Parathyroid adenoma (tissue), 2 donors: ENCODE measurements around the gene AK1.

ENCODE experiments used
- H2AFZ ChIP-seq: fragments of 300-600 bp; sonication (generic); one replicate; pipeline ENCODE4 v1.7.0; 2017; ENCODE audit warnings: antibody characterized with exemption, mild to moderate bottlenecking
- H3K27ac ChIP-seq: fragments of 300-600 bp; sonication (generic); one replicate; pipeline ENCODE4 v1.7.0; 2017
- H3K27me3 ChIP-seq: fragments of 300-600 bp; sonication (generic); one replicate; pipeline ENCODE4 v1.7.0; 2017; ENCODE audit warnings: low read length; ENCODE audit not compliant: control insufficient read depth, insufficient read depth
- H3K36me3 ChIP-seq: fragments of 300-600 bp; sonication (generic); one replicate; pipeline ENCODE4 v1.7.0; 2017; ENCODE audit warnings: low read length; ENCODE audit not compliant: control insufficient read depth, insufficient read depth
- H3K4me1 ChIP-seq: fragments of 300-600 bp; sonication (generic); one replicate; pipeline ENCODE4 v1.7.0; 2017; ENCODE audit warnings: control low read depth
- H3K4me2 ChIP-seq: fragments of 300-600 bp; sonication (generic); one replicate; pipeline ENCODE4 v1.7.0; 2017; ENCODE audit warnings: low read length
- H3K4me3 ChIP-seq: fragments of 300-600 bp; sonication (generic); one replicate; pipeline ENCODE4 v1.7.0; 2017; ENCODE audit warnings: low read depth, low read length
- H3K79me2 ChIP-seq: fragments of 300-600 bp; sonication (generic); one replicate; pipeline ENCODE4 v1.7.0; 2017; ENCODE audit warnings: control low read depth
- H3K9ac ChIP-seq: fragments of 300-600 bp; sonication (generic); one replicate; pipeline ENCODE4 v1.7.0; 2017; ENCODE audit warnings: mild to moderate bottlenecking
- H3K9me3 ChIP-seq: fragments of 300-600 bp; sonication (generic); one replicate; pipeline ENCODE4 v1.7.0; 2017; ENCODE audit warnings: low read length; ENCODE audit not compliant: control insufficient read depth
- TF ChIP-seq, protein P1 (sequence below): fragments of 300-600 bp; sonication (generic); IDR thresholded peaks from one replicate; pipeline ENCODE4 v1.7.0; 2017; ENCODE audit warnings: antibody characterized with exemption, mild to moderate bottlenecking
- donor health status: primary hyperparathyroidism.

Gene AK1

DNA sequence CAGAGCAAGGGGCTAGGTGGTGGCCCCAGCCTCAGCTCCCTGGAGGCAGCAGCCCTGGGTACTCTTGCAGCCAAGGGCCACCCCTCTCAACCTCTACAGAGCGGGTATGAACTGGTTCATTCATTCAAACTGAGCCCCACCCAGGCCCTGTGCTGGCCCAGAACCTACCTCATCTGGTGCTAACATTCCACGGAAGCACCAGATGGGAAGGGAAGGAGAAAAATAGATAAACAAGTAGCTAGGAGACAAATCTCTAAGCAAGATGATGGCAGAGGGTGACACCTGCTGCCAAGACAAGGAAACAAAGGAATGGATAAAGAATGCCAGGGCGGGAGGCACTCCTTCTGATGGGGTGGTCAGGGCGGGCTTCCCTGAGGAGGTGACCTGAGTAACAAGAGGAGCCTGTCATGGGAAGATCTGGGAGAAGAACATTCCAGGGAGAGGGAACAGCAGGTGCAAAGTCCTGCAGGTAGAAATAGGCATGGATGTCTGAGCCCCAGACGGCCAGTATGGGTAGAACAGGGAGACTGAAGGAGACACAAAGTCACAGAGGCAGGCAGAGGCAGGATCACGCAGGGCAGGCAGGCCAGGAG, 33.2 kb upstream of the AK1 start:
- H3K79me2 ChIP-seq: no peaks in the 10 kb centered on the region
- no peaks in the 10 kb centered on the region for H3K4me1 ChIP-seq
- H3K36me3 ChIP-seq: no peaks in the 10 kb centered on the region
- H3K4me2 ChIP-seq: no peak overlapping the region
- TF ChIP-seq, protein P1, sequence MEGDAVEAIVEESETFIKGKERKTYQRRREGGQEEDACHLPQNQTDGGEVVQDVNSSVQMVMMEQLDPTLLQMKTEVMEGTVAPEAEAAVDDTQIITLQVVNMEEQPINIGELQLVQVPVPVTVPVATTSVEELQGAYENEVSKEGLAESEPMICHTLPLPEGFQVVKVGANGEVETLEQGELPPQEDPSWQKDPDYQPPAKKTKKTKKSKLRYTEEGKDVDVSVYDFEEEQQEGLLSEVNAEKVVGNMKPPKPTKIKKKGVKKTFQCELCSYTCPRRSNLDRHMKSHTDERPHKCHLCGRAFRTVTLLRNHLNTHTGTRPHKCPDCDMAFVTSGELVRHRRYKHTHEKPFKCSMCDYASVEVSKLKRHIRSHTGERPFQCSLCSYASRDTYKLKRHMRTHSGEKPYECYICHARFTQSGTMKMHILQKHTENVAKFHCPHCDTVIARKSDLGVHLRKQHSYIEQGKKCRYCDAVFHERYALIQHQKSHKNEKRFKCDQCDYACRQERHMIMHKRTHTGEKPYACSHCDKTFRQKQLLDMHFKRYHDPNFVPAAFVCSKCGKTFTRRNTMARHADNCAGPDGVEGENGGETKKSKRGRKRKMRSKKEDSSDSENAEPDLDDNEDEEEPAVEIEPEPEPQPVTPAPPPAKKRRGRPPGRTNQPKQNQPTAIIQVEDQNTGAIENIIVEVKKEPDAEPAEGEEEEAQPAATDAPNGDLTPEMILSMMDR: peak; percentile 16
- no peak overlapping the region for H2AFZ ChIP-seq
- no peak overlapping the region for H3K9ac ChIP-seq
- H3K27ac ChIP-seq: no peak overlapping the region
- no peaks in the 10 kb centered on the region for H3K9me3 ChIP-seq
- no peaks in the 10 kb centered on the region for H3K27me3 ChIP-seq
- H3K4me3 ChIP-seq: no peak overlapping the region

DNA sequence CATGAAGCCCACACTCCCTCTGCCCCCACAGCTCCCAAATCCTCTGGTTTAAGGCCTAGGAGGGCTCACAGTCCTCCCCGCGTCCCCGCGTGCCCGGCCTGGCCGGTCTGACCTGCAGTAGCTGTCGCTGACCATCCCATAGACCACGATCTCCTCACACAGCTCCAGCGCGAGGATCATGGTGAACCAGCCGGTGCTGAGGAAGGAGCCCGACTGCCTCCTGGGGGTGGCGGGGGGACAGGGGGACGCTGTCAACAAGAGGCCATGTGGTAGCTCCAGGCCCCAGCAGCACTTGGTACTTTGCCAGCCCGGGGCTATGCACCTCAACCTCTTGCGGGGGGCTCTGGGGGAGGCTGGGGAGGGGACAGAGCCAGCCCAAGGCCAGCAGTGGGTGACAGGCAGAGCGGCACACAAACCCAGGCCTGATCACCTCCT, 32.4 kb upstream of the AK1 start:
- Histone ChIP-seq H3K4me2 (no peak overlapping the region), H3K27ac (no peak overlapping the region), H3K4me1 (no peaks in the 10 kb centered on the region), H3K36me3 (no peaks in the 10 kb centered on the region), H3K27me3 (no peaks in the 10 kb centered on the region), H3K9me3 (no peaks in the 10 kb centered on the region), H3K9ac (no peak overlapping the region), H3K4me3 (no peak overlapping the region), H2AFZ (no peak overlapping the region), H3K79me2 (no peaks in the 10 kb centered on the region)
- TF ChIP-seq, protein P1: no peak

DNA sequence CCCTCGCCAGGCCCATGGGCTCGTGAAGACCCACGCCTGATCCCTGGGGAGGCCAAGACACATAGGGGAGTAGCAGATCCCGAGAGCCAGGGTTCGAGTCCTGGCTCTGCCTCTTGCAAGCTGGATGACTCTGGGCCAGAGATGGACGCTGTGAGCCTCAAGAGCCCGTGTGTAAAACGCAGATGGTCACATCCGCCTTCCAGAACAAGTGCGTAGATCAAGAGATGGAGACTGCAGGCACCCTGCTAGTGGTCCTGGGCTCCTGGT, 31.1 kb upstream of the AK1 start:
- TF ChIP-seq, protein P1: no peak
- Histone ChIP-seq H3K4me2 (no peak overlapping the region), H3K27me3 (no peaks in the 10 kb centered on the region), H3K4me1 (no peaks in the 10 kb centered on the region), H3K79me2 (no peaks in the 10 kb centered on the region), H2AFZ (no peak overlapping the region), H3K36me3 (no peaks in the 10 kb centered on the region), H3K27ac (no peak overlapping the region), H3K9ac (no peak overlapping the region), H3K9me3 (no peaks in the 10 kb centered on the region), H3K4me3 (no peak overlapping the region)

DNA sequence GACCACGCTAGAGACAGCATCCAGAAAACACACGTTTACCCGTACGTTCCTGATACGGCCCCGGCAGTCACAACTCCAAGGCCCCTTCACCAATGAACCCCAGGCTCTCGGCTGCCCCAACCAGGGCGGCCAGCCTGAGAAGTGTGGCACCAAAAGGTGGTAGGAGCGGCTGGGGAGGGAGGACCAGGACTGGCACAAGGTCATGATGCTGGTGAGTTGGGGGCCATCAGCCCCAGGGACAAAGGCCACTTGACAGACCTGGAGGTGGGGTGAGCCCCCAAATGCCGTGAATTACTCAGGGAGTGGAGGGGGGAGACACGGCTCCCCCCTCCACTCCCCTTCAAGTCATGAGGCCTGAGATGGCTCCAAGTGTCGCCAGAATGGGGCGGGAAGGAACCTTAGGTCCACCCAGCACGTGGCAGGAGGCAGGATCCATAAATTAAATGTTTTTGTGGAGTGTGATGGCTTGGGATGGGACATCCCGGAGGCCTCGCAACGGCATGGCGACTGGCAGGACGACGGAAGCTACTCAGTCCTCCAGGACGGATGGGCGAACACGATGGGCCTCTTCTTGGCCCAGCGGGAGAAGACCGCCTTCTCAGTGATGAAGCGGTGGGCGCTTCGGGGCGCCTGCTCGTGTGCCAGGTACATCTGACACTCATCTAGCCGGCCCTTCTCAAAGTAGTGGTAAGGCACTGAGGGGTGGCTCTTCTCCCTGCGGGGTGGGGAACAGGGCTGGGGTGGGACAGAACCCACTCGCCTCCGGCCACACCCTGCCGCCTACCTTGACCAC, 30.6 kb upstream of the AK1 start:
- Histone ChIP-seq H3K27ac (no peak overlapping the region), H2AFZ (no peak overlapping the region), H3K4me2 (no peak overlapping the region), H3K36me3 (no peaks in the 10 kb centered on the region), H3K9me3 (no peaks in the 10 kb centered on the region), H3K79me2 (no peaks in the 10 kb centered on the region), H3K9ac (no peak overlapping the region), H3K27me3 (no peaks in the 10 kb centered on the region), H3K4me3 (no peak overlapping the region), H3K4me1 (no peaks in the 10 kb centered on the region)
- TF ChIP-seq, protein P1: no peak

DNA sequence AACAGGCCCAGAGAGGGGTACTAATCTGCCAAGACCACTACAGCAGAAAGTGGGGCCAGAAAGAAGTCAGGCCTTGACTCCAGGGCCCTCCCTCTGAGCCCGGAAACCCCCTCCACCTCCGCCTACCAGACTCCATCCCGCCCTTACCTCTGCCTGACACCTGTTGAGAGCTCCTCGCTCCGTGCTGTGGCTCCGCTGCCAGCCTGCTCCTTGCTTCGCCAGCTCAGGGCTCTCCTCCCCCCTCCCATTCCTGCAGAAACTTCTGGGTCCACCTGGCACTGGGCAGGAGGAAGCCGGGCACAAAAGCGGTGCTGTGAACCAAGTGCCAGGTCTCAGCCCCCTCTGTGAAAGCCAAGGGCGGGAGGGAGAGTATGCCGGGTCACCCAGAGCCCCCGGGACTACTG, 28.3 kb upstream of the AK1 start:
- Histone ChIP-seq H3K9ac (no peak overlapping the region), H3K4me1 (no peaks in the 10 kb centered on the region), H2AFZ (no peak overlapping the region), H3K4me2 (no peak overlapping the region), H3K4me3 (no peak overlapping the region), H3K9me3 (no peaks in the 10 kb centered on the region), H3K27ac (no peak overlapping the region), H3K36me3 (no peaks in the 10 kb centered on the region), H3K79me2 (no peaks in the 10 kb centered on the region), H3K27me3 (no peaks in the 10 kb centered on the region)
- TF ChIP-seq, protein P1: no peak
